ENCODE results near the gene SPHK2.
"Not testable (repeated sequence)": the region's sequence is repeated elsewhere in the genome, so short reads cannot be mapped to it uniquely, and the experiment has no call there.

The SPHK2 gene

GRCh38 chr19:48637948-48638830 is 18.9 kb downstream of the SPHK2 start:
- DNase-seq = peak; percentile 80

DNA sequence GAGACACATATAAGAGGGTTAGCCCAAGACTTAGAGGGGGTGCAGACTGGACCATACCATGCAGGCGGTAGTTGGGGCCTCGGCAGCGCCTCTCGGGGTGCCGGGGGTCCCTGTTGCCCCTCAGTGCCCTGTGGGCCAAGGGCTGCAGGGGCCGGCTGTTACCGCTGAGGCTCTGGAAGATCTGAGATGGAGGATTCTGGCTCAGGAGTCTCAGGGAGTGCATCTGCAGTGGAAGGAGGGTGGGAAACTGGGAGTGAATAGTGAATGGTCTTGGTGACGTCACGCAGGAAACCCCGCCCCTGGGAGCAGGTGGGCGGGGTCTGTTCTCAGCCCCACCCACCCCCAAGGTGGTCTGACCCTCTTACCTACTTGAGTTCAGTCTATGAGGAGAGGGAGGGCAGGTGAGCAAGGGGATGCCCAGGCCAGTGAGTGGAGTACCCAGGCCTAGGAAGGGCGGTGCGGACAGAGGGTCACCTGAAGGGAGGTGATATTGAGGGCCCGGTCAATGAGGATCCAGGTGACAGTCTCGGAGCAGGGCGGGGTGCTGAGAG is 19.6 kb downstream of the SPHK2 start:
- DNase-seq = peak; percentile 65

DNA sequence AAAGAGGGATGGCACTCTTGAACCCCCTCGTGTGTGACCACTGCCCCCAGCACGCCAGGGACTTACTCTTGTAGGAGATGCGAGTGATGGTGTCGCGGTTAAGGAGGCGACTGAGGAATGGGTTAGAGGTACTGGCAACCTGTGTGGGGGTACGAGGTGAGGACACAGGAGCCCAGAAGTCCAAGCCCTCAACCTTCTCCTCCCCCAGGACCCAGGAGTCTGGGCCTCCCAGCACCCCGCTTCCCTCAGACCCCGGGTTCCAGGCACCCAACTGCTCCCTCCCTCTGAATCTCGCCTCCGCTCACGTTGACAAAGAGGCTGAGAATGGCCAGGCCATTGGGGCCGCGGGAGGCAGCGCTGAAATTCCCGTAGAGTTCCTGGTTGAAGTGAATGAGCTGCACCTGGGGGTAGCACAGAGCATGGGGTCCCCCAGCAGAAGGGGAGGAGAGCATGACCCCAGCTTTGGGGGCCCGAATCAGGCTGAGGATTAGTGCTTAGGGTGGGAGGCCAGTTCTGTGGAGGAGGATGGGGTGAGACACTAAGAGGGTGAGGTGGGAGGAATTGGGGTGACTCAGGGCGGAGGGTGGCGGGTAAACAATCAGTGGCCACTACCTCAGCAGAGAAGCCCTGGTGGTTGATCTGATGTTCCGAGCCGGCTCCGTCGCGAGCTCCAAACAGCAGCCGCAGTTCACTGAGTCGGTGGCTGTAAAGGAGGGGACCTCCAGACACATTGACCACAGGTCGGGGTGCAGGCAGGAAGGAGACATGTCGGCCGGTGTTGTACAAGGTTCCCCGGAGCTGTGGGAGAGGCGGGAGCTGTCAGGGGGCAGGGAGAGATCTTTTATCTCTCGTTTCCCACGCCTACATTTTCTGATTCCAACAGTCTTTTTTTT is 20.4 kb downstream of the SPHK2 start:
- no peak for DNase-seq

GRCh38 chr19:48641850-48642249 is 22.5 kb downstream of the SPHK2 start:
- DNase-seq = no peak

DNA sequence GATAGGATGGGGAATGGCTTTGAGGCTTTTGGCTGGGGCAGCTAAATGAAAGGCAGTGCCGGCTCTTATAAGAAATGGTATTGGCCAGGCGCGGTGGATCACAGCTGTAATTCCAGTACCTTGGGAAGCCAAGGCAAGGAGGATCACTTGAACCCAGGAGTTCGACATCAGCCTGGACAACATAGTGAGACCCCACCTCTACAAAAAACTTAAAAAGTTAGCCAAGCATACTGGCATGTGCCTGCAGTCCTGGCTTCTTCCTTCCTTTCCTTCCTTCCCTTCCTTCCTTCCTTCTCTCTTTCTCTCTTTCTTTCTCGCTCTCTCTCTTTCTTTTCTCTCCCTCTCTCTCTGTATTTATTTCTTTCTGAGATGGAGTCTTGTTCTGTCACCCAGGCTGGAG is 23.6 kb downstream of the SPHK2 start:
- no peak for DNase-seq

DNA sequence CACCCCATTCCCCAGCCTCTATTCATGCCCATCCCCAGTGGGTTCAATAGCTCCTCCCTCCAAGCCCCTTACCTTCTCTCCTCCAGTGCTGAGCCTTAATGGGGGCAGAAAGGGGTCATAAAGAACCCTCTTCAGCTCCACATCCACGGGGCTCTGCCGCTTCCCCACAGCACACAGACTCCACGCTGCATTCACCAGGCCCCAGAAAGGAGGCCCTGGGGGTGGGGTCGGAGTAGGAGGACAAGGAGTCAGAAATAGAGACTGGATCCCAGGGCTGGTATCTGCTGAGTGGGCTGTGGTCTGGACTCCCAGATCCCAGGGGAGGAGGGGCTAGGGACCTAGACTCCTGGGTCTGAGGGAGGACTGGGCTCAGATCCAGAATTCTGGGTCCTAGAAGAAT is 25.0 kb downstream of the SPHK2 start:
- no peak for DNase-seq

GRCh38 chr19:48644839-48645619 is 25.7 kb downstream of the SPHK2 start:
- peak; percentile 84 for DNase-seq

- no peak for DNase-seq
These were observed 26.3 kb downstream of the SPHK2 start for GRCh38 chr19:48645620-48646000.

GRCh38 chr19:48646001-48646721 is 26.9 kb downstream of the SPHK2 start, which contains the start of gene CA11:
Gene CA11, minus strand, starts transcription at chr19:48646187. Its CDS starts 555 bp downstream, at chr19:48645632.
- DNase-seq = peak; percentile 91

DNA sequence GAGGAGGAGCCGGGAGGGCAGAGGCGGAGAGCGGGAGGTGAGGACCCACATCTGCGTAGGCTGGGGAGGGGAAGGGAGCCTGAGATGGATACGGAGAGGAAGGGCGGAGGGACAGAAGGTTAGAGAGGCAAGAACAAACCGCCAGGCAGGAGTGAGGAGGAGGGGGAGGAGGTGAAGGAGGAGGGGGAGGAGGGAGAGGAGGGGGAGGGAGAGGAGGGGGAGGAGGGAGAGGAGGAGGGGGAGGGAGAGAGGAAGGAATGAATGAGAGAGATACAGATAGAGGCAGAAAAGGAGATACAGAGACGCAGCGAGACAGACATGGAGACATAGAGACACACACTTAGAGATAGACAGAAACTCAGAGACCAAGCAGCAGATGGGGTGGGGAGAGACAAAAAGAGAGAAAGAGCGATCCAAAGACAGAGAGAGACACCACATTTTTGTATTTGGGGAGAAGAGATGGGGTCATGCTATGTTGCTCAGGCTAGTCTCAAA is 27.5 kb downstream of the SPHK2 start:
- no peak for DNase-seq

DNA sequence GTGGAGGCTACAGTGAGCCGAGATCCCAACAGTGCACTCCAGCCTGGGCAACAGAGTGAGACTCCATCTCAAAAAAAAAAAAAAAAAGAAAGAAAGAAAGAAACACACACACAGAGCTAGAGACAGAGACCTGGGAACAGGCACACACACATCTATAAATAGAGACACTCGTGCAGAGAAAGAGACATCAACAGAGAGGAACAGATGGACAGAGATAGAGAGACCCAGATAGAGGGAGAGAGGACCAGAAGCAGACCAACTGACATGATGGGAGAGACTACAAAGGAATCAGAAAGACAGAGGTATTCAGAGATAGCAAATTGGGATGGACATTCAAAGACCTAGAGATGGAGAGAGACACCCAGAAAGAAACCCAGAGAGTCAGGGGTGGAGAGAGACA is 28.8 kb downstream of the SPHK2 start:
- DNase-seq = no peak

- no peak for DNase-seq
These were observed 31.8 kb downstream of the SPHK2 start for GRCh38 chr19:48650974-48651682.

DNA sequence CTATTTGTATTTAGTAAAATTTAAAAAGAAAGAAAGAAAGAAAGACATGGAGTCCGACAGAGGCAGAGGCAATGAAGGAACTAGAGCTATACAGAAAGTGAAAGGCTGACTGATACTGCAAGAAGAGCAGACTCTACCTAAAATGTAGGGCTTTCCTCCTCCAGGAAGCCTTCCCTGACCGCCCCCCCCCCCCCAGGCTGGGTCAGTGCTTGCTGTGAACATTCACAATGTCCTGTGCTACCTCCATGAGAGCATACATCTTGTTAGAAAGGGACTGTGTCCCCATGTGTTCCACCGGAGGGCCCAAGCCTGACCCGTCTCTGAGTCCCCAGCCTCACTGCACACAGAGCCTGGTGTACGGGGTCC is 32.4 kb downstream of the SPHK2 start:
- no peak for DNase-seq

GRCh38 chr19:48654299-48655059 is 35.2 kb downstream of the SPHK2 start:
- no peak for DNase-seq

DNA sequence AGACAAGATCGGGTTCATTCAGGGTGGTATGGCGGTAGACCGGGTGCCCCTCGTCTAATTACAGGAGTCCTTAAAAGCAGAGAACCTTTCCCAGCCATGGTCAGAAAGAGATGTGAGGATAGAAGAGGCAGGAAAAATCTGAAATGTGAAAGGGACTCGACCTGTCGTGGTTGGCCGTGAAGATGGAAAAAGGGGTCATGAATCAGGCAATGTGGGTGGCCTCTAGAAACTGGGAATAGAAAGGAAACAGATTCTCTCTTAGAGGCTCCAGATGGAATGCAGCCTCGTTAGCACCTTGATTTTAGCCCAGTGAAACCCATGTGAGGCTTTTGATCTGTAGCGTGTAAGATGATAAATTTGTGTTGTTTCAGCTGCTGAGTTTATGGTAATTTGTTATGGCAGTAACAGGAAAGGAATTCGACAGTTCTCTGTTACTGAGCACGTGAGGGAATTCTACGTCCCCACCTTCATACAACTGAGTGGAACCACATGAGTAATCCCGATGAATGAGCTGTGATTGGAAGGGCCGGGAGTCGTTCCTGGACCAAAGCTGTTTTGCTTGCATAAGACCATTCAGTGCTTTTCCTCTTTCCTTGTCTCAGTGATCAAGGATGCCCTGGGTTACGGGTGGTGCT is 37.7 kb downstream of the SPHK2 start:
- no peak for DNase-seq

- DNase-seq = not testable (repeated sequence)
These were observed 38.5 kb downstream of the SPHK2 start for GRCh38 chr19:48657828-48658227.

- no peak for DNase-seq
These were observed 39.2 kb downstream of the SPHK2 start for GRCh38 chr19:48658483-48658882.

DNA sequence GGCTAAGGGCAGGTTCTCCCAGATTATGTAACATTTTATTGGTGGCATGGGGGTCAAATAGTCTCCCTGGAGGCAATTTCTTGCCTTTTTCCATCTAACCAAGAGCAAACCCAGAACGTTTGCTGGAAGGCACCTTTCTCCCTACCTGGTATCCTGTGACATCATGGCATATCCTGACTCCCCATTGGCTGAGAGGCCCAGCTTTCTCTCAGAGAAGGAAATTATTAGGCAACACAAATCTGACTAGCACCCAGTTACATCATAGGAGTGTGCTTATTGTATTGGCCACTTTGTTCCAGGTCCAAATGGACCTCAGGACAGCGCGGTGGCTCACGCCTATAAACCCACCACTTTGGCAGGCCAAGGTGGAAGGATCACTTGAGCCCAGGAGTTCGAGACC is 40.5 kb downstream of the SPHK2 start:
- no peak for DNase-seq

DNA sequence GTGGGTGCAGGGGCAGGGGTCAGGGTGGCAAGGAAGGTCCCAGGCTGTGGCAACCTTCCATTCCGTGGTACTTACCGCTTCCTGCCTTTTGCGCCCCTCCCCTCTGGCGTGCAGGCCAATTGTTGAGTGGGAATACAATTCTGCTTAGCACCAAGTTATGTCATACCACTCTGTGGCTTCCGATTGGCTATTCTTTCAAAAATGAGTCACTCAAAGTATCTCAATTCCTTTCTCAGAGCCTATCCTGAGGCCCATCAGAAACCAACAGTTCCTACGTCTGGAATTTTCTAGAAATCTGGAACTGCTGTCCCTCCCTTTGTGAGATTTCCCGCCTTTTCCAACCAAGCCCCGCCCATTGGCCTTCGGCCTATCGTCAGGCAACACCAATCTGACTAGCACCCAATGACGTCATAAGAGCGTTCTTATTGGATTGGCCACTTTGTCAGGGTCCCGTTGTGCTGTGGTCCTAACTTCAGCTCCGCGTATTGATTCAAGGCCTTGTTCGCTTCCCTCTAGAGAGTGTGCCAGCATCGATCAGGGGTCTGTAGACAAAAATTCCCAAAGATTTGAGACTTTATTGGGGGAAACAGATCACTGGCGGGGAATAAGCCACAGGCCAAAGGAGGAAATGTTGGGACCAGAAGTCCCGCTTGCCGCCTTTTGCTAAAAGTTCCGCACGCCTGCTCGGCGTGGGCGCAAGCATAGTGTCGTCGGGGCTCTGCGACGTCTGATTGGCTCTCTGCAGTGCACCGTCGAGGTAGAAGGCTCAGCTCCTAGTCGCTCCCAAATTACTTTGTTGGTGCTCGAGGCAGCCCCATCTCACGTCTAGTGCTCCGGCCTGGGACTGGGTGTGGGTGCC is 41.8 kb downstream of the SPHK2 start:
- DNase-seq = peak; percentile 89
